ENCODE measurements around the gene SLC16A8. TPM values are rescaled to one million over a fixed set of nuclear protein-coding genes. Genes with fewer than 3 reads are reported as not detected.
"Not testable (repeated sequence)": the region's sequence is repeated elsewhere in the genome, so short reads cannot be mapped to it uniquely, and the experiment has no call there.

SLC16A8 gene
- total RNA-seq, 2 experiments from 2014 or later = not detected

- no peak for ATAC-seq (ENCODE audit: poor library complexity)
- H3K27ac Mint-ChIP-seq = no peak overlapping the region
- Histone ChIP-seq H3K4me1 (ENCODE audit: insufficient read depth, low read length) (peaks cover 3% of the 10 kb centered on the region), H3K27ac (ENCODE audit: low read depth in 1 of 2, low read length in 2 of 2) (no peak overlapping the region), H3K27me3 (ENCODE audit: control insufficient read depth in 1 of 2, insufficient read depth in 2 of 2, low read length in 2 of 2) (no peaks in the 10 kb centered on the region), H3K36me3 (ENCODE audit: insufficient read depth, low read length) (no peaks in the 10 kb centered on the region), H3K4me3 (ENCODE audit: low read length) (no peak overlapping the region), H3K9me3 (ENCODE audit: control insufficient read depth in 1 of 2, insufficient read depth in 1 of 2, low read length in 2 of 2) (no peaks in the 10 kb centered on the region)
- ChIA-PET CTCF (interaction anchor here (0.7 kb wide), 1 partner anchor 705 kb away, joined by 3 read pairs; no protein-coding TSS in a partner anchor), POLR2A (no interaction called here)
- DNase-seq = no peak
- H3K9me3 Mint-ChIP-seq = no peaks in the 10 kb centered on the region
- no peak overlapping the region for H3K4me3 Mint-ChIP-seq
- TF ChIP-seq, protein P1, sequence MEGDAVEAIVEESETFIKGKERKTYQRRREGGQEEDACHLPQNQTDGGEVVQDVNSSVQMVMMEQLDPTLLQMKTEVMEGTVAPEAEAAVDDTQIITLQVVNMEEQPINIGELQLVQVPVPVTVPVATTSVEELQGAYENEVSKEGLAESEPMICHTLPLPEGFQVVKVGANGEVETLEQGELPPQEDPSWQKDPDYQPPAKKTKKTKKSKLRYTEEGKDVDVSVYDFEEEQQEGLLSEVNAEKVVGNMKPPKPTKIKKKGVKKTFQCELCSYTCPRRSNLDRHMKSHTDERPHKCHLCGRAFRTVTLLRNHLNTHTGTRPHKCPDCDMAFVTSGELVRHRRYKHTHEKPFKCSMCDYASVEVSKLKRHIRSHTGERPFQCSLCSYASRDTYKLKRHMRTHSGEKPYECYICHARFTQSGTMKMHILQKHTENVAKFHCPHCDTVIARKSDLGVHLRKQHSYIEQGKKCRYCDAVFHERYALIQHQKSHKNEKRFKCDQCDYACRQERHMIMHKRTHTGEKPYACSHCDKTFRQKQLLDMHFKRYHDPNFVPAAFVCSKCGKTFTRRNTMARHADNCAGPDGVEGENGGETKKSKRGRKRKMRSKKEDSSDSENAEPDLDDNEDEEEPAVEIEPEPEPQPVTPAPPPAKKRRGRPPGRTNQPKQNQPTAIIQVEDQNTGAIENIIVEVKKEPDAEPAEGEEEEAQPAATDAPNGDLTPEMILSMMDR (IDR thresholded peaks at IDR 0.05) = no peak
- no peaks in the 10 kb centered on the region for H3K27me3 Mint-ChIP-seq
- no peaks in the 10 kb centered on the region for H3K4me1 Mint-ChIP-seq (ENCODE audit: low read depth)
- H3K36me3 Mint-ChIP-seq (ENCODE audit: low read depth) = no peaks in the 10 kb centered on the region
- intact Hi-C loops (cut with DNase I, micrococcal nuclease) = no loop called here
Measured at GRCh38 chr22:38038890-38039812, 44.8 kb downstream of the SLC16A8 start.

- Mint-ChIP-seq H3K9me3 (no peaks in the 10 kb centered on the region), H3K4me1 (ENCODE audit: low read depth) (no peaks in the 10 kb centered on the region), H3K36me3 (ENCODE audit: low read depth) (no peaks in the 10 kb centered on the region), H3K4me3 (no peak overlapping the region), H3K27ac (no peak overlapping the region), H3K27me3 (no peaks in the 10 kb centered on the region)
- intact Hi-C loops (cut with DNase I, micrococcal nuclease) = no loop called here
- ChIA-PET POLR2A (no interaction called here), CTCF (no interaction called here)
- Histone ChIP-seq H3K4me3 (ENCODE audit: low read length) (no peak overlapping the region), H3K27ac (ENCODE audit: low read depth in 1 of 2, low read length in 2 of 2) (no peak overlapping the region), H3K36me3 (ENCODE audit: insufficient read depth, low read length) (no peaks in the 10 kb centered on the region), H3K9me3 (ENCODE audit: control insufficient read depth in 1 of 2, insufficient read depth in 1 of 2, low read length in 2 of 2) (no peaks in the 10 kb centered on the region), H3K27me3 (ENCODE audit: control insufficient read depth in 1 of 2, insufficient read depth in 2 of 2, low read length in 2 of 2) (no peaks in the 10 kb centered on the region), H3K4me1 (ENCODE audit: insufficient read depth, low read length) (peaks cover 3% of the 10 kb centered on the region)
- TF ChIP-seq, protein P1 (IDR thresholded peaks at IDR 0.05) = no peak
- DNase-seq (no peak), ATAC-seq (ENCODE audit: poor library complexity) (no peak)
Measured at GRCh38 chr22:38038426-38038825, 45.6 kb downstream of the SLC16A8 start.

DNA sequence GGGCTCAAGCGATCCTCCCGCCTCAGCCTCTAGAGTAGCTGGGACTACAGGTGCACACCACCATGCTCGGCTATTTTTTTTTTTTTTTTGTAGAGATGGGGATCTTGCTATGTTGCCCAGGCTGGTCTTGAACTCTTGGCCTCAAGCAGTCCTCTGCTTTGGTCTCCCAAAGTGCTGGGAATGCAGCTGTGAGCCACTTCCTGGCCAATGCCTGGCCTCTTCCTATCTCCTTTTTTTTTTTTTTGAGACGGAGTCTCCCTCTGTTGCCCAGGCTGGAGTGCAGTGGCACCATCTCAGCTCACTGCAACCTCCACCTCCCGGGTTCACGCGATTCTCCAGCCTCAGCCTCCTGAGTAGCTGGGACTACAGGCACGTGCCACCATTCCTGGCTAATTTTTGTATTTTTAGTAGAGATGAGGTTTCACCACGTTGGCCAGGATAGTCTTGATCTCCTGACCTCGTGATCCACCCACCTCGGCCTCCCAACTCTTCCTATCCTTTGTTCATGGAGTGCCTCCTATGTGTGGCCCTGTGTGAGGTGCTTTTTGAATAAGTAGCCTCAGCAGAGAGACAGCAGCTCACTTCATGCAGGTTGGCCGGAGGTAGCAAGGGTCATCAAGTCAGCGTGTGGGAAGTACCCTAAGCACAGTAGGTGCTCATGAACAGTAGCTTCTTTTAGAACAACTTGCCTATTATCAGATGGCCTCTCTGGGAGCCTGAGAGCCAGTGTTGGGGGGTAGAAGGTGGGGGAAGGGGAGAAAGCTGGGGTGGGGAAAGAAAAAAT lies 46.4 kb downstream of the SLC16A8 start:
- H3K4me1 ChIP-seq (ENCODE audit: insufficient read depth, low read length); DNase-seq; H3K27me3 ChIP-seq (ENCODE audit: control insufficient read depth in 1 of 2, insufficient read depth in 2 of 2, low read length in 2 of 2); H3K27me3 Mint-ChIP-seq; H3K27ac Mint-ChIP-seq; intact Hi-C loops (cut with DNase I, micrococcal nuclease); H3K36me3 Mint-ChIP-seq (ENCODE audit: low read depth); H3K27ac ChIP-seq (ENCODE audit: low read depth in 1 of 2, low read length in 2 of 2); H3K4me3 Mint-ChIP-seq; ATAC-seq (ENCODE audit: poor library complexity); H3K4me3 ChIP-seq (ENCODE audit: low read length); H3K9me3 Mint-ChIP-seq; H3K36me3 ChIP-seq (ENCODE audit: insufficient read depth, low read length); H3K4me1 Mint-ChIP-seq (ENCODE audit: low read depth); H3K9me3 ChIP-seq (ENCODE audit: control insufficient read depth in 1 of 2, insufficient read depth in 1 of 2, low read length in 2 of 2): not testable (repeated sequence)
- POLR2A ChIA-PET = interaction anchor here (0.6 kb wide), 1 partner anchor 138 kb away, joined by 3 read pairs; no protein-coding TSS in a partner anchor
- CTCF ChIA-PET = interaction anchor here (0.6 kb wide), 1 partner anchor 17 kb away, joined by 3 read pairs; no protein-coding TSS in a partner anchor
